HUDEP-2 (cell line): ENCODE data around the gene CCDC187.

Experiments used
- DNase-seq, 76 experiments: peaks; one replicate each; lab custom pipeline; 2025; ENCODE audit not compliant: unreplicated experiment in 76 of 76; lab: John Stamatoyannopoulos, UW

The CCDC187 gene

GRCh38 chr9:136287960-136288753 is 15.7 kb downstream of the CCDC187 start:
- no peak for DNase-seq

GRCh38 chr9:136286987-136287379 is 16.9 kb downstream of the CCDC187 start:
- no peak for DNase-seq

DNA sequence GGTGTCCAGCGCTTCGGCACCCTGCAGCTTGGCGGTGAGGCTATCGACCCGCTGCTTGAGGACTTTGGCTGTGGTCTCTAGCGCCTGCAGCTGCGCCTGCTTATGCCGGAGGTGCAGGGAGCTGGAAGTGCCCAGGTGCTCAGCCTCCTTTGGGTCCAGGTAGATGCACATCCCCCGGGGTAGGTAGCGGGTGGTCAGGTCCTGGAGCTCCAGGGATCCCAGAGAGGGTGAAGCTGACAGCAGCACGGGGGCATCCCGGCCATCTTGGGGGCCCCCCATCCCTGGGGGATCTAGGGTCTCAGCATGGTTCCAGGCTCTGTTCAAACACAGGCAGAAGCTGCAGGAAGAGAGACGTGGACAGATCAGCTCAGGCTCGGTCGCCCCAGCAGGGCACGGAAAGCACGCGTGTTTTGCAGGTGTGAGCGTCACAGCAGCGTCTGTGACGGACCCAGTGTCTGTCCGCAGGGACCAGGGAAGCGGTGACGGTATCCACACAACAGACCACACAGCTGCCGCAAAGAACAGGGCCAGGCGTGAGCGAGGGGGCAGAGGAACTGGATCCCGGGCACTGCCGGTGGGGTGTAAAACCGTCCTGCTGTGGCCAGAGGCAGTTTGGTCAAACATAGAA is 17.4 kb downstream of the CCDC187 start:
- DNase-seq: no peak

DNA sequence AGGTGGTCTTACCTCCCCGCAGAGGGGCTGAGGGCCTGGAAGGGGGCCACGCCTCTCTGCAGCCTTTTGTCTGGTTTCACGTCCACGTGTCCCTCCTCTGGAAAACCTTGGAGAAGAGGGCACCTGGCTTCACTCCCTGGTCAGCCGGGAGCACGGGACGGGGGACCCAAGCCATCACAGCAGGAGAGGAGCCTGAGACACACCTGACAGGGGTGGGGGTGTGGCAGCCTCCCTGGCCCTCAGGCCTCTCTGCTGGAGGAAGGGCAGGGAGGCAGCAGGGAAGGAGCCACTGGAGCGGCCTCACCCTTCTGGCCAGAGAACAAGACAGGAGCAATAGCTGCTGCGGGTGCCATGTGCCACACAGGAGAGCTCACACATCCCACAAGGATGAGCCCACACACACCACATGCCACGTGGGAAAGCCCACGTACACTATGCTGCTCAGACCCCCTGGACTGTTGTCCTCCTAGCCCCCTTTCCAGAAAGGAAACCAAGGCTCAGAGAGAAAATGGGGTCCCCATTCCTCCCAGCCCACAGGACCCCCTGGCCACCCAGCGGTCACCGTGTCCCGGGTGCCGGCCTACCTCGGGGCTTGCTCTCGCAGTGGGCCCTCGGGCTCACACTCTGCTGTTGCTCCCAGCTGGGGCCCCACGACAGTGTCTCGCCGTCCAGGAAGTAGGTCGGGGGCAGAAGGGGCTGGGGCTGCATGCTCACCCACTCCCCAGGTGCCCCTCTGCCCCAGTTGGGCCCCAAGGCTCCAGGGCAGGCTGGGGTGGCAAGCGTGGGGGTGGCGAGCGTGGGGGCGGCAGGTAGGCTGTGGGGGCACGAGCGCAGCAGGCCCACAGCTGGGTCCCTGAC is 18.2 kb downstream of the CCDC187 start:
- DNase-seq: no peak

DNA sequence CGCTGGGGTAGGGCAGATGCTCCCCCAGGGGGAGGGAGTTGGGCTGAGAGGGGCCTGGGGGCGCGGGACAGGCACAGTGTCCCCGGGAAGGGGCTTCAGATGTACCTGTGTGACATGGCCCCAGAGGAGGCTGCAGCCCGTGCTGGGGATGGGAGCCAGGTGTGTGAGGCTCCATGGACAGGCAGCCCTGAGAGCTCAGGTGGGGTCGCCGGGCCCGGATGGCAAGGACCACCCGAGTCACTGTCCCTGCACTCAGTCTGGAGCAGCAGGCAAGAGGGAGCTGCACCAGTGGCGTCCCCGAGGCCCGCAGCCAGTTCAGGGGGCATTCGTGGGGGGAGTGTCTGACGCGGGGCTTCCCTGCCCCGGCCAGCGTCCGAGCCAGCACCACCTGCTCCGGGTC is 18.9 kb downstream of the CCDC187 start:
- no peak for DNase-seq

DNA sequence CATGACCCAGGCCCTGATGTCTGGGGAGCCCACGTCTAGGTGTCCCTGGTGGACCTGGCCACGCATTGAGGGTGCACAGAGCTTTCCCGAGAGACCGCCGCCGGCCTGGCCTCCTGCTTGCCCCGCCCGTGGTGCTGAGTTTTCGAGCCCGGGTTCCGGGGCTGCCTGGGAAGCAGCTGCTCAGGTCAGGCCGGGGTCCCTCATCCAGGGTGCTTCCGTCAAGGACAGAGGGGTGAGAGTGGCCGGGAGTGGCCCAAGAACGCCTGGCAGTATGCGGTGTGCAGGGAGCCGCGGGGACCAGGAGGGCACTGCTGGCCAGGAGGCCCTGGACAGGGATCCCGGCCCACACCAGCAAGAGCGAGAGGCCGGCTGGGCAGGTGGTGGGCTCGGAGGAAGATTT is 19.6 kb downstream of the CCDC187 start:
- DNase-seq: no peak

DNA sequence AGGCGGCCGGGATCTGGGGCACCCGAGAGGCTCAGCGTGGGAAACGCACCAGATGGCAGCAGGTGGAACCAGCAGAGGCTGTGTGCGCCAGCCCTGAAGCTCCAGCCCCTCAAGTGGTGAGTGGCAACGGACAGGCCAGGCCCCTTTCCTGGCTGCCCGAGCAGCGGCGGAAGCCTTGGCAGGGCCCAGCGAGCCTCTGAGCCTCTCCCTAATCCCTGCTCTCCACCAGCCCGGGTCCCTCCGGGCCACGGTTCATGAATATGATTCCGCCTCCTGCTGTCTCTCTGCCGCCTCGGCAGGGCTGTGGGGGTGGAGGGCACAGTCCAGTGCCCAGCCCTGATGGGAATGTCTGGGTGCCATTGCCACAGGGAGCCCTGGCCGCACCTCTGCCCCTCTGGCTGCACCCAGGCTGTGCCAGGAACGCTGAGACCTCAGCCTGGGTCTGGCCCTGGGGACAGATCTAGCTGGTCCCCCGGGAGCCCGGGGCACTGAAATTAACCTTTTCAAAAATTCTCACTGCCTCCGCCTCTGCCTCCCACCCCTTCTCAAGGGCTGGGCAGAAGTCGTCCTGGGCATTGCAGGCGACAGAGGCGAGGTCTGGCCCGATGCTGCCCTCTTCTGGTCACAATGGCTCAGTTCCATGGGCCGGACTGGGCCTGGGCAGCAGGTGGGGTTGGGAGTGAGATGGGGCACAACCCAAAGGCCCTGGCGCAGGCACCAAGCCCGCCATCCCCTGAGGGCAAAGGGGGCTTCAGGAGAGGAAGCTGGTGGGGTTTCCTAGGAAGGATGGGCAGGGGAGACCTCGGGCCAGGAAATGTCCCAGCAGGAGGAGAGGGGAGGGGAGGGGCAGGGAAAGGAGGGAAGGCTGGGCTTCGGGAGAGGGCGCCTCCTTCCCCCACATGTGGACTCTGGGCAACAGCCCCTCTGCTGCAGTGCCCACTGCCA is 20.3 kb downstream of the CCDC187 start:
- DNase-seq: peak in 65 of 76 experiments; percentile 6 to 79 (median 52)

- no peak for DNase-seq
Measured at GRCh38 chr9:136282272-136282861, 21.5 kb downstream of the CCDC187 start.

DNA sequence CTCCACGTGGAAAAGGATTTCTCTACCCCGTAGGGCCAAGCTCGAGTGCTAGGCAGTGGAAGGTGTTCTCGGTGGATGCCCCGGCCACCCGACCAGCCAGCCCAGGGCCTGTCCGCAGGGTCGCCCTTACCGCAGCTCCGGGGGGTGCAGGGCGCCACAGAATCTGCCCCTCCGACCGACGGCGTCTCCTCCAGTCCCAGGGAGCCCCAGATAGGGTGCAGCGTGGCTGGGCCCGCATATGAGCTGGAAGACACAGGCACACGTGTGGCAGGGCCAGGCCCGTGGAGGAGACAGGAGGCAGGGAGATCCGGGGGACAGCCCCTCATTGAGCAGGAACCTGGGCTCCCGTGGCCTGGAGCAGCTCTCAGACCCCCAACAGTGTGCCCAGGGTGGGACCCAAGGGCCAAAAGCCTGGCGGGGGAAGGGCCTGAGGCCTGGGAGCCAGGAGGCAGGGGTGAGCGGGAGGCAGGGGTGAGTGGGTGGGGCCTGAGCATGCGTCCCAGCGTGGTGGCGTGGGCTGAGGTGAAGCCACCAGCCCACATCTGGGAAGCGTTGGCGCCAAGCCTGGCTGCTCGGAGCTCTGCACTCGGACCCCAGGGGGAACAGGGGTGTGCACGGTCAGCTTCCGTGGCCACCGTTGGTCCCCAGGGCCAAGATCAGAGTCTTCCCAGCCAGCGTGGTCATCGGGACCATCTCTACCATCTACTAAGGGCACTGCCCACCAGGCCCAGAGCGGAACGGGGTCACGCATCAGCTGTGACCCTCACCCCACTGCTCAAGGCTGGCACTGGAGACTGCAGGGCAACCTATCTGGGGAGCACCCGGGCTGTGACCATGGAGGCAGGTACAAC is 22.2 kb downstream of the CCDC187 start:
- no peak for DNase-seq

DNA sequence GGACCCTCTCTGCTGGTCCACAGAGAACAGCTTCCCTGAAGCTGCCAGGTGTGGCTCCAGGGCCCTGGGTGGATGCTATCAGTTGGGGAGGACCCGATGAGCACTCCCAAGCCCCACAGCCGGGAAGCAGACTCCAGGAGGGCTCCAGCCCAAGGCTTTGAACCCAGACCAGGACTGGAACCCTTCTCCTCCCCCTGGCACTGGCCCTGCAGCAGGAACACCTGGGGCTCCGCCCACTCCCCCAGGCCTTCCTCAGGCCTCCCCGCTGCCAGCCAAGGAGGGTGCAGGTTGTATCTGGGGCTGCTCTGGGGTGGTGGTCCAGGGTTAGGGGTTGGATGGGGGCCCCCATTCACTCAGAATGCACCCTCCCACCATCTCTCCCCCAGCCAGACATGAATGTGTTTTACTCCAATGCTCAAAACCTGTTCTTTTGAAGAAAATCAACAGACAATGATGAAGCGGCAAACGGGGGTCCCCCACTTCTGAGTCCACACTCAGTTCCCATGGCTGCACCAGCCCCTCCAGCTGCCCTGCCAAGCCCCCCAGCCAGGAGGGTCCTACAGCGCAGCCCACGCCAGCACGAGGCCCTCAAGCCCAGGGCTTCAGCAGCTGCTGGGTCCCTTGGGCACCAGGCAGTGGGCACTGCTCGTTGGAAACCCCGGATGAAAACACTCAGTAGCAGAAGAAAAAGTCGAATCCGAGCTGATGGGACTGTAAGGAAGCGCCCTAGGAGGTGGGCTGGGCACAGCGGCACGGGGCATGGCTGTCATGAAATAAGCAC is 23.2 kb downstream of the CCDC187 start:
- DNase-seq: no peak

DNA sequence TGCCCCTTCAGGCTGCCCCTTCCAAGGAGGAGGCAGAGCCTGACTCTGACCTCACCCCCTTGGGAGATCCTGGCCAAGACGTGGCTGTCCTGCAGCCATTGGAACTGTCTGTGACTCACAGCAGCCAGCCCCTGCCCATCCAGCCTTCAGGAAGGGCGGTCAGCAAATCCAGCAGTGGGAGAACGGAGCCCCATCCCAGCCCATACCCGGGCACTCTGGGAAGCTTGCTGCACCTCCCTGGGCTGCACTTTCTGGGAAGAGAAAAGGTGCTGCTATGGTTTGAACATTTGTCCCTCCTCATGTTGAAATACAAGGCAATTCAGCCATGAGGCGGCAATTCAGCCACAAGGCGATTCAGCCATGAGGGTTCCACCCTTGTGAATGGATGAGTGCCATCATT is 24.4 kb downstream of the CCDC187 start:
- no peak for DNase-seq

DNA sequence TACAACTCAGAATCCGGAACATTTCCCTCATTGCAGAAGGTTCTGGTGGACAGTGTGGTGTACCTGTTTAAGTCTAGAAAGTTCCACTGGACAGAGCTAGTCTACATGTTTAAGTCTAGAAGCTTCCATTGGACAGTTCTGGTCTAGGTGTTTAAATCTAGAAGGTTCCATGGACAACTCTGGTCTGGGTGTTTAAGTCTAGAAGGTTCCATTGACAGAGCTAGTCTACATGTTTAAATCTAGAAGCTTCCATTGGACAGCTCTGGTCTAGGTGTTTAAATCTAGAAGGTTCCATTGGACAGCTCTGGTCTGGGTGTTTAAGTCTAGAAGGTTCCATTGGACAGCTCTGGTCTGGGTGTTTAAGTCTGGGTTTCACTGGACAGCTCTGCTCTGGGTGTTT is 25.0 kb downstream of the CCDC187 start:
- DNase-seq: no peak

- DNase-seq: no peak
Measured at GRCh38 chr9:136278221-136278620, 25.7 kb downstream of the CCDC187 start.

GRCh38 chr9:136277746-136278145 is 26.1 kb downstream of the CCDC187 start:
- no peak for DNase-seq

- no peak for DNase-seq
Measured at GRCh38 chr9:136276716-136277115, 27.2 kb downstream of the CCDC187 start.

DNA sequence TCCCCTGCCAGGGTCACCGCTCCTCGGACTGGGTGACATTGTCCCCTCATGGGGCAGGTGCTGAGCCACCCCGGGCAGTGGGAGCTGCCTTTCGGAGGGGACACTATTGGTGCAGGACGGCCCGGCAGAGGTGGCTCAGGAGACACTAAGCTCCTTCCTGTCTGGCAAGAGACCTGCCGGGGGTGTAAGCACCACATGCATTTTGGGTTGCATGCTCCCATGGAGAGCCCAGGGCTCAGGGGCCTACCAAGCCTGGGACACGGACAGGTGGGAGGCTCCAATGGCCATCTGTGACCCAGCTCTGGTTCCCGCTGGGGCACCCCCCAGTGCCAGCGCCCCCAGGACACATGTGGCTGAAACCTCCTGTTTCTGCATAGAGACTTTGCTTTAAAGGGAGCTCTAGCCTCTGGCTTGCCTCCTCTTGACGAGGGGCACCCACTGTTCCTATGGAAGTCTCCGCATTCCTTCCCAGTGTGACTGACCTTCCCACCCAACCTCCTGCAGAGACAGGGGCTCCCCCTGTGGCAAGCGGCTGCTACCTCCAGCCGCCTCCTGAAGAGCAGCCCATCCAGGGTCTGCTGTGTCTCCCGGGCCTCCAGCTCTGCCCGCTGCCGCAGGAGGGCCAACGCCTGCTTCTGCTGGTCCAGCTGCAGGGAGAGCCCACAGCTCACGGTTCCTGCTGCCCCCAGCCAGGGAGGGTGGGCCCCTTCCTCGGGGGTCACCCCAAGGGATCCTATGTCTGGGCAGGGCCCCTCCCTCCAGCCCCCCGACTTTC is 28.1 kb downstream of the CCDC187 start:
- no peak for DNase-seq

DNA sequence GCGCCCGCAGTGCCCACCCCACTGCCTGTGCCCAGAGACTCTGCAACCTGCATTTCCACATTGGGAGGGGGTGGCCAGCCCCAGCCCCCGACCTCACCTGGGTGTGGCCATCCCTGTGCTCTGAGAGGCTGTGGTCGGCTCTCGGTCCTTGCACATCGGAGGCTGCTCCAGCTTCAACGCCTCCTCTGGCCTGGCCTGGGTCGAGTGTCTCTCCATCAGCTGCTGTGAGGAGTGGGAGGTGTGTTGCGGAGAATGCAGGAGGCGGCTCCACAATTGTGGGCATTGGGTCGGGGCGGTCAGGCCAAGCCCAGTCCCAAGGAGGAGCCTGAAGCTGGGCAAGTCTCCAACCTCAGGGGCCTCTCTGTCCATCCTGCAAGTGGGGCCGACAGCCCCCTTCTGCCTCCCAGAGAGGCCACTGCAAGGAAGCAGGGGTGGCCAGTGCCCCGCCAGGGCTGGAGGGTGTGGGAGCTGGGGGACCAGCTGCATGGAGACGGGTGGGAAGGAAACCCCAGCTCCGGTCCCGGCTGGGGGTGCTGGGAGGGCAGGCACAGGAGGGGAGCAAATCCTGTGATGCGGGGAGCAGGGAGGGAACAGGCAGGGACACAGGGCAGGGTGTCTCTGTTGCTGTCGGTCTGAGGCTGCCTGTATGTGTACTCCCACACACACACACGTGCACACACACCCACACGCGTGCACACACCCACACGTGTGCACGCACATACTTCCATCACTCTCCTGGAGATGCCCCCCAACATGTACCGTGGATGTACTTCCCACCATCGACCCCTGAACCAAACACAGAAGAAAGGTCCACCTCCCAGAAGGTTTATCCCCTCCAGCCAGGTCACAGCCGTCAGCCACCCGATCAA is 28.9 kb downstream of the CCDC187 start:
- no peak for DNase-seq
